GM10266 (cell line): Measurements from ENCODE around the gene MESD.

ENCODE experiments used
- DNase-seq: peaks from one replicate; pipeline ENCODE4 v3.0.0; 2012; ENCODE audit errors: extremely low spot score
- TF ChIP-seq, protein P1 (sequence below): IDR thresholded peaks from 2 replicates; pipeline ENCODE4 v1.5.1; 2012; ENCODE audit warnings: mild to moderate bottlenecking, low read depth; ENCODE audit not compliant: control insufficient read depth, insufficient read depth; ENCODE audit errors: missing control alignments

MESD gene

DNA sequence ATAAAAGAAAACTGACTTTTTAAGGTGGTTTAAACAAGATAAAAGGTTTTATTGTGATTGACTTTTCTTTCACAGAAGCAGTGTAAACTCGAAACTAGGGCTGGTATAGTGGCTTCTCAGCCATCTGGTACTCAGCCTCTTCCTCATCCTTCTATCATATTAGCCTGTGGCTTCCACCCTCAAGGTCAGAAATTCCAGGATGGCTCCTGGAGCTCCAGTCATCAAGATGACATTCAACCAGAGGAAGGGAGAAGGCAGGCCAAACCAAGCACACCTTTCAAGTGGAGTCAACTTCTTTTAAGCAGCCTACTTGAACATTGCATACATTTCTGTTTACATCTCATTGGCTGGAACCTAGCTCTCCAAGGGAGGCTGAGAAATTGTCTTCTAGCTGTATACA, 1.3 kb upstream of the MESD start:
- TF ChIP-seq, protein P1, sequence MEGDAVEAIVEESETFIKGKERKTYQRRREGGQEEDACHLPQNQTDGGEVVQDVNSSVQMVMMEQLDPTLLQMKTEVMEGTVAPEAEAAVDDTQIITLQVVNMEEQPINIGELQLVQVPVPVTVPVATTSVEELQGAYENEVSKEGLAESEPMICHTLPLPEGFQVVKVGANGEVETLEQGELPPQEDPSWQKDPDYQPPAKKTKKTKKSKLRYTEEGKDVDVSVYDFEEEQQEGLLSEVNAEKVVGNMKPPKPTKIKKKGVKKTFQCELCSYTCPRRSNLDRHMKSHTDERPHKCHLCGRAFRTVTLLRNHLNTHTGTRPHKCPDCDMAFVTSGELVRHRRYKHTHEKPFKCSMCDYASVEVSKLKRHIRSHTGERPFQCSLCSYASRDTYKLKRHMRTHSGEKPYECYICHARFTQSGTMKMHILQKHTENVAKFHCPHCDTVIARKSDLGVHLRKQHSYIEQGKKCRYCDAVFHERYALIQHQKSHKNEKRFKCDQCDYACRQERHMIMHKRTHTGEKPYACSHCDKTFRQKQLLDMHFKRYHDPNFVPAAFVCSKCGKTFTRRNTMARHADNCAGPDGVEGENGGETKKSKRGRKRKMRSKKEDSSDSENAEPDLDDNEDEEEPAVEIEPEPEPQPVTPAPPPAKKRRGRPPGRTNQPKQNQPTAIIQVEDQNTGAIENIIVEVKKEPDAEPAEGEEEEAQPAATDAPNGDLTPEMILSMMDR = no peak
- DNase-seq = no peak

DNA sequence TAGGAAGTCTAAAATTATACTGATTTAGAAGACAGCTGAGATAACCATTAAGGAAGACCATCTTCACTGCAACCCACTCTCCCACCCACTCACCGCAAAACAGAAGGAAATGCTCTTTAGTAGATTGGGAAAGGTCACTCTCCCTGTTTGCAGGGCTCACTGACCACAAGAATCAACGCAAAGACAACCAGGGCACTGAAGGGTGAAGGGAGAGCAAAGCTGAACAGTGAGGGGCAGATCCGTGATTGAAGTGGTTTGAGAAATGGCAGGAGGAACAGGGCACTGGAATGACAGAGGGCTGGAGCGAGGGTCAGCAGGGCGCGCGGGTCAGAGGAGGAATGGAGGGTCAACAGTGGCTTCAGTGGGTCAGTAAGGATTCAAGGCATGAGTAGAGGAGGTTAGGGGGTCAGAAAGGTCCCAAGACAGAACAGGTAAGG, 520 bp downstream of the MESD start:
- TF ChIP-seq, protein P1 = no peak
- no peak for DNase-seq

DNA sequence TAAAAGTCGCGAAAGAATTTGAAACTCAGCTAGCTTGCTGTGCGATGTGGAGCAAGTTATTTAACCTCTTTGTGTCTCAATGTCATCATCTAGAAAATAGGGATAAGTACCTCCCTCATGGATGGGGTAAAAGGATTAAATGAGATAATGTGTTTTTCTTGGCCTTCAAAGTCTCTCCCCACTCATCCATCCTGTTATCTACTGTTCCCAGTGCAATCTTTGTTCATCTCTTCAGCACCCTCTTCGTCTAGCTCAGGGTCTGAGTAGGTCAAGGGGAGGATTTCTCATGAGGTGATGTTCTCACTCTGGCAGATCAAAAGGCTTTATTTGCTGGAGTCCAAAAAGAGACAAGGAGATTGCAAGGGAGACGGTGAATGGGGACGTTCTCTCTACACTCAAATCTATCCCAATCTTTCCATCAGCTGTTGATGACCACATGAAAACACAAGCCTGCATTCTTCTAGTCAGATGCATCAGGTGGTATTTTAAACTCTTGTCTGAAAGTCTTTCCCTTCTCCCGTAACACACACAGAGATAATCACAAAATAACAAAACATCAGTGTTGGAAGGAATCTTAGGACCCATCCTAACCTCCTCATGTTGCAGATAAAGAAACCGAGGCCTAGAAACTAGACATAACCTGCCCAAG, 1.3 kb downstream of the MESD start:
- TF ChIP-seq, protein P1 = no peak
- DNase-seq = no peak

DNA sequence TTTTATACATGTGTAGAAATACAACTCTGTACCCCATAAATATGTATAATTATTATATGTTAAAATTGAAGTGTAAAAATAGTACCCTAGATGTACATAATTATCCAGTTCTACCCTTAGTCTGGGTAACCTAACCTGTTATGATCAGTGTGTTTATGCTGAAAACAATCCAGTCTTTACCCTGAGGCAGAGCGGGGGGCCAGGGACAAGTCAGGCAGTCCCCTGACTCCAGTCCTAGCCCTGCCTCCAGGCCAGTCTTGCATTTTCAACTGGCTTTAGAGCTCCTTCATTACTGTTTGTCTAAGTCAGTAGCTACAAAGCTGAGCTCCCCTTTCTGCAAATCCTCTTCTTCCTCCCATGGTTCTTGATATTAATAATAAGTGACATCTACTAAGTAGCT, 3.1 kb downstream of the MESD start:
- TF ChIP-seq, protein P1 = no peak
- DNase-seq = no peak

DNA sequence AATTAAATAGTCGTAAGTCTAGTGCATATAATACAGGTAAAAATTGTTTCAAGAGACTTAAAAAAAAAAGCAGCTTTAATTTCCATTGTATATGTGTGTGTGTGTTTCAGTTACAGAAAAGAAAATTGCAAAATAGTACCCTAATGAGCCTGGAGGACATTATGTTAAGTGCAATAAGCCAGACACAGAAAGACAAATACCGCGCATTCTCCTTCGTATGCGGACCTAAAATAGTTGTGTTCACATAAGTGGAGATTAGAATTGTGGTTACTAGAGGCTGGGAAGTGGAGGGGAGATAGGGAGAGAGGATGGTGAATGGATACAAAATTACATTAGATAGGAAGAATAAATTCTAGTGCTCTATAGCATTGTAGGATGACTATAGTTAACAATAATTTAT, 3.6 kb downstream of the MESD start:
- no peak for DNase-seq
- TF ChIP-seq, protein P1 = no peak

DNA sequence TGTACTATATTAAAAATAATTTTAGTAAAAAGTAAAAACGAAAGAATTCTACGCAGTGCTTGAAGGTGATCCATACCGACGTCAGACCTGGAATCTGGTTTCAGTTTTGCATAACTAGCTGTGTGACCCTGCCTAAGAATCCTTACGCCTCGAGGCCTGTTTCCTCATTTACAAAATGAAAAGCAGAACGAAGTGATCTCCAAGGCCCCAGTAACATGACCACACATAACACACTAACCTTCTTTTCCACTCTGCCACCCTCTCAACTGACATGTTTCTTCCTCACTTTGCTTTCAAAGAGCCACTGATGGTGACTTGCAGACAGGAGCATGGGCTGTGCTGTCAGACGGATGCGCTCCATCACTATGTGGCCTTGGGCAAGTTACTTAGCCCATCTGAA, 4.8 kb downstream of the MESD start:
- TF ChIP-seq, protein P1 = no peak

DNA sequence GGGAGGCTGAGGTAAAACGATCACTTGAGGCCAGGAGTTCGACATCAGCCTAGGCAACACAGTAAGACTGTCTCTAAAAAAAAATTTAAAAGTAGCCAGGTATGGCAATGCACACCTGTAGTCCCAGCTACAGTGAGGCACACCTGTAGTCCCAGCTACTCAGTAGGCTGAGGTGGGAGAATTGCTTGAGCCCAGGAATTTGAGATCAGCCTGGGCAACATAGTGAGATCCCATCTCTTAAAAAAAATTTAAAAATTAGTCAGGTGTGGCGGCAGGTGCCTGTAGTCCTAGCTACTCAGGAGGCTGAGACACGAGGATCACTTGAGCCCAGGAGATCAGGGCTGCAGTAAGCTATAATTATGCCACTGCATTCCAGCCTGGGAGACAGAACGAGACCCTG, 6.8 kb downstream of the MESD start:
- DNase-seq = no peak
- TF ChIP-seq, protein P1 = no peak

More for the DNA sequence above, 4.8 kb downstream of the MESD start:
- DNase-seq = no peak
